LNCaP clone FGC (cell line): ENCODE measurements around the gene NAA80.

ENCODE experiments used
- DNase-seq: peaks from one replicate; pipeline ENCODE4 v3.0.0-alpha.2; 2011; ENCODE audit warnings: low read depth
- H3K4me3 ChIP-seq: 2 replicates; pipeline ENCODE4 v1.5.1; 2011; ENCODE audit warnings: mild to moderate bottlenecking, low read depth, low read length, control low read depth
- TF ChIP-seq, protein P1 (sequence below): IDR thresholded peaks from 2 replicates; pipeline ENCODE4 v1.5.1; 2012; ENCODE audit warnings: mild to moderate bottlenecking; ENCODE audit not compliant: control insufficient read depth, insufficient read depth; ENCODE audit errors: extremely low read depth

NAA80 gene

DNA sequence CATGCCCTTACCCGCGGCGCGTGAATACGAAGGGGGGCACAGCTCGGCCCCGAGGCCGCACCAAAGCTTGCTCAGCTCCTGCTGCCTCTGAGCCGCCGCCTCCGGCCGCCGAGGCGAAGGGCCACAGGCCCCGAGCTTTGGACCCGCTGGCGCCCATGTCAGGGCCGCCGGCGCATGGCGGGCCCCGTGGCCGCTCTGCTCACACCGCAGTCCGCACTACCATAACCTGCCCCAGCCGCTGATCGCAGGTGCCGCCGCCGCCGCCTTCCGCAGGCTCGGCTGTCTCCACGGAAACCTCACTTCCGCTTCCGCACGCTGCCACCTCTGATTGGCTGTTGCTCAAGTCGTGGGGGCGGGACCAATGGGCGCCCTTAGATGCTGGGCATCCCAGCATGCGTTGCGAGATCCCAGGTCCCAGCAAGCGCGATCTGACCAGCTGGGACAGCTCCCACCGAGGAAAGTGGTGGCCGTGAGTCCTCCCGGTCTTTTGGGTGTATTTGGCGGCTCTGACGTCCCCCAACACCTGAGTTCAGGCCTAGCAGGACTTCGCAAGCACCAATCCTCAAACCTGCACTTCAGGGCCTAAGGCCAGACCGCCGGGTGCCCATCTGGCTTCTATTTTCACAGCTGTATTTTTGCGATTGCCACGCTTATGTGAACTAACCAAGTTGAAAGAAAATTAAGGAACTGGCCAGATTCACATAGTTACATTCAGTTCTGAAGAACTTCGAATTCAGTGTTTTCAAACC, 28.9 kb upstream of the NAA80 start, which contains the start of gene TUSC2:
TSS of gene TUSC2 (minus strand) at position 281 of the 749 bp plus-strand sequence. CDS start at position 157, 124 bp downstream.
- peak; percentile 92 for DNase-seq
- TF ChIP-seq, protein P1, sequence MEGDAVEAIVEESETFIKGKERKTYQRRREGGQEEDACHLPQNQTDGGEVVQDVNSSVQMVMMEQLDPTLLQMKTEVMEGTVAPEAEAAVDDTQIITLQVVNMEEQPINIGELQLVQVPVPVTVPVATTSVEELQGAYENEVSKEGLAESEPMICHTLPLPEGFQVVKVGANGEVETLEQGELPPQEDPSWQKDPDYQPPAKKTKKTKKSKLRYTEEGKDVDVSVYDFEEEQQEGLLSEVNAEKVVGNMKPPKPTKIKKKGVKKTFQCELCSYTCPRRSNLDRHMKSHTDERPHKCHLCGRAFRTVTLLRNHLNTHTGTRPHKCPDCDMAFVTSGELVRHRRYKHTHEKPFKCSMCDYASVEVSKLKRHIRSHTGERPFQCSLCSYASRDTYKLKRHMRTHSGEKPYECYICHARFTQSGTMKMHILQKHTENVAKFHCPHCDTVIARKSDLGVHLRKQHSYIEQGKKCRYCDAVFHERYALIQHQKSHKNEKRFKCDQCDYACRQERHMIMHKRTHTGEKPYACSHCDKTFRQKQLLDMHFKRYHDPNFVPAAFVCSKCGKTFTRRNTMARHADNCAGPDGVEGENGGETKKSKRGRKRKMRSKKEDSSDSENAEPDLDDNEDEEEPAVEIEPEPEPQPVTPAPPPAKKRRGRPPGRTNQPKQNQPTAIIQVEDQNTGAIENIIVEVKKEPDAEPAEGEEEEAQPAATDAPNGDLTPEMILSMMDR, result no peak
- H3K4me3 ChIP-seq, result peak within 1 kb of the TSS; percentile 100

DNA sequence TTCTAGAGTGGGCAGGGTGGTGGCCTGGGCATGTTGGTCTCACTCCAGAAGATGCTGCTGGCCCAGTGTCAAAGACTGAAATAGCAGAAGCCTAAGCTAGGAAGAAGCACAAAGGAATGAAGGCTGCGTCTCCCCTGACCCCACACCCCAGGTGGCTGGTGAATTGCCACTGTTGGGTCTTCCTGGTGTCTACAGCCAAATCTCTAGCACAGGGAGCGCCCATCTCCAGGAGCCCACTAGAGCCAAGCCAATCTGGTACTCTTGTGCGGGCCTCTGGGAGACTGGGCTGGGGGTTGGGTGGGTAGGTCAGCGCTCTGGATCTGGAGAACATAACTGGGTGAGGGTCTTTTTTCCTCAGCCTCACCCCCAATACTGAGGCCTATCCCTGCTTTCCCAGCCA, 27.9 kb upstream of the NAA80 start:
- DNase-seq, result no peak
- TF ChIP-seq, protein P1, result no peak
- H3K4me3 ChIP-seq, result peak overlapping the region; percentile 100

GRCh38 chr3:50326182-50326541, 27.0 kb upstream of the NAA80 start:
- no peak overlapping the region for H3K4me3 ChIP-seq
- TF ChIP-seq, protein P1, result no peak
- no peak for DNase-seq

- TF ChIP-seq, protein P1, result no peak
- no peak for DNase-seq
- H3K4me3 ChIP-seq, result no peak overlapping the region
Measured at GRCh38 chr3:50325497-50326181, 26.4 kb upstream of the NAA80 start.

- H3K4me3 ChIP-seq, result no peak overlapping the region
Measured at GRCh38 chr3:50325113-50325480, 25.9 kb upstream of the NAA80 start.

GRCh38 chr3:50324351-50325112, 25.3 kb upstream of the NAA80 start:
- H3K4me3 ChIP-seq, result no peak overlapping the region
- TF ChIP-seq, protein P1, result peak; percentile 88
- no peak for DNase-seq

More at GRCh38 chr3:50325113-50325480, 25.9 kb upstream of the NAA80 start:
- no peak for DNase-seq
- TF ChIP-seq, protein P1, result no peak
